DOHH2 (cell line): Measurements from ENCODE around the gene CFTR.

Experiments
- CTCF ChIP-seq: fragments of 200-600 bp; sonication (generic); IDR thresholded peaks from one replicate; pipeline ENCODE4 v1.5.1; 2014; ENCODE audit warnings: antibody characterized with exemption, mild to moderate bottlenecking, low read depth, low read length; ENCODE audit not compliant: poor library complexity, severe bottlenecking
- EZH2phosphoT487 ChIP-seq: fragments of 200-600 bp; sonication (generic); IDR thresholded peaks from 2 replicates; pipeline ENCODE4 v1.6.1; 2017; ENCODE audit warnings: borderline replicate concordance, mild to moderate bottlenecking, antibody characterized with exemption, low read length, moderate library complexity, mixed read lengths

DNA sequence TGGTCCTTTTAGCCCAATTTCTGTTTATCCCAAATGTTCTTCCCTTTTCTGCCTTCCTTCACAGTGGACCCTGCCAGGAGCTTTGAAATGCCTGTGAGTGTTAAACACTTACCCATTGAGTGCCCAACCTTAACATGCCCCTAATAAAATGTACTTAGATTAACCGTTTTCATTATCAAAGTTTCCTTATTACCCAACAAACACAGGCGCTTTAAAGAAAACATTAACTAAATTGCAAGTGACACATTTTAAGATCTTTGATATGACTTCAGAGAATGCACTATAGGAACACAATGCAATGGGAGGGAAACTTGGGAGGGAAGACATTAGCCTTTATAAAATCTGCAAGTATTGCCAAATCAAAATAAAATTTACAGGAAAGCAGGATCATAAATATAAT is 177.0 kb downstream of the CFTR start:
- TF ChIP-seq CTCF (no peak), EZH2phosphoT487 (no peak)
